ENCODE results near the gene TRIM36.

DNA sequence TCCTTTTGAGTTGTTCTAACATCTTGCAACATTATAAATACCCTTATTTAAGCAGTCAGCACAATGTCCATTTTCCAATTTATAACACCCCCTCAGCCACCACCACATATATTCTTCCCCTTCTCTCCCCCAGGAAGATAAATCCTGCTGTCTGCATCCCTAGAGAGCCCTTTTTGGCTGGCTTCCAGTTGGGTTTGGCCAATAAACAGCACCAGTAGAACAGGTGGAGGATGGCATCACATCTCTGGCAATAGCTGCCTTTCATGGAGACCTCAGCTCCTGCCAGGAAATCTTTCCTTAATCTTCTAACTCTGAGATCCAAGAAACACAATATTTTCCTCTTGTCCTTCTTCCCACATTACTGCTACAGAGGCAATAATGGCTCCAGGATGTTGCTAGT, 53.7 kb downstream of the TRIM36 start:
- TF ChIP-seq TCF12 (IDR thresholded peaks at IDR 0.05) (no peak), USF2 (IDR thresholded peaks at IDR 0.05; ENCODE audit: borderline replicate concordance, low read depth, low read length) (no peak), EP300 (IDR thresholded peaks at IDR 0.05; ENCODE audit: borderline replicate concordance in 1 of 2, low read depth in 1 of 2, low read length in 1 of 2) (no peak), NRF1 (IDR thresholded peaks at IDR 0.05; ENCODE audit: low read depth, low read length) (no peak), REST (IDR thresholded peaks at IDR 0.05; ENCODE audit: low read depth, low read length) (no peak), FOXM1 (IDR thresholded peaks at IDR 0.05; ENCODE audit: low read depth) (no peak), FOSL2 (IDR thresholded peaks at IDR 0.05; ENCODE audit: borderline replicate concordance, low read depth) (no peak), GABPA (IDR thresholded peaks at IDR 0.05; ENCODE audit: low read depth) (no peak), POLR2AphosphoS5 (IDR thresholded peaks at IDR 0.05; ENCODE audit: low read depth, low read length) (no peak), YY1 (IDR thresholded peaks at IDR 0.05; ENCODE audit: low read depth) (no peak)
- TF ChIP-seq, protein P1, sequence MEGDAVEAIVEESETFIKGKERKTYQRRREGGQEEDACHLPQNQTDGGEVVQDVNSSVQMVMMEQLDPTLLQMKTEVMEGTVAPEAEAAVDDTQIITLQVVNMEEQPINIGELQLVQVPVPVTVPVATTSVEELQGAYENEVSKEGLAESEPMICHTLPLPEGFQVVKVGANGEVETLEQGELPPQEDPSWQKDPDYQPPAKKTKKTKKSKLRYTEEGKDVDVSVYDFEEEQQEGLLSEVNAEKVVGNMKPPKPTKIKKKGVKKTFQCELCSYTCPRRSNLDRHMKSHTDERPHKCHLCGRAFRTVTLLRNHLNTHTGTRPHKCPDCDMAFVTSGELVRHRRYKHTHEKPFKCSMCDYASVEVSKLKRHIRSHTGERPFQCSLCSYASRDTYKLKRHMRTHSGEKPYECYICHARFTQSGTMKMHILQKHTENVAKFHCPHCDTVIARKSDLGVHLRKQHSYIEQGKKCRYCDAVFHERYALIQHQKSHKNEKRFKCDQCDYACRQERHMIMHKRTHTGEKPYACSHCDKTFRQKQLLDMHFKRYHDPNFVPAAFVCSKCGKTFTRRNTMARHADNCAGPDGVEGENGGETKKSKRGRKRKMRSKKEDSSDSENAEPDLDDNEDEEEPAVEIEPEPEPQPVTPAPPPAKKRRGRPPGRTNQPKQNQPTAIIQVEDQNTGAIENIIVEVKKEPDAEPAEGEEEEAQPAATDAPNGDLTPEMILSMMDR (IDR thresholded peaks at IDR 0.05) = no peak
- TF ChIP-seq, protein P2, sequence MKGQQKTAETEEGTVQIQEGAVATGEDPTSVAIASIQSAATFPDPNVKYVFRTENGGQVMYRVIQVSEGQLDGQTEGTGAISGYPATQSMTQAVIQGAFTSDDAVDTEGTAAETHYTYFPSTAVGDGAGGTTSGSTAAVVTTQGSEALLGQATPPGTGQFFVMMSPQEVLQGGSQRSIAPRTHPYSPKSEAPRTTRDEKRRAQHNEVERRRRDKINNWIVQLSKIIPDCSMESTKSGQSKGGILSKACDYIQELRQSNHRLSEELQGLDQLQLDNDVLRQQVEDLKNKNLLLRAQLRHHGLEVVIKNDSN (IDR thresholded peaks at IDR 0.05; ENCODE audit: borderline replicate concordance, low read depth) = no peak
